ENCODE results near the gene AGAP1. TPM values are rescaled to one million over a fixed set of nuclear protein-coding genes. Genes with fewer than 3 reads are reported as not detected.

Gene AGAP1
- total RNA-seq, 4 donors from 2014 or later, result 13.7 to 18.5 (median 17.1) TPM

GRCh38 chr2:235921508-235922191 is 427.8 kb downstream of the AGAP1 start:
- TF ChIP-seq, protein P1, sequence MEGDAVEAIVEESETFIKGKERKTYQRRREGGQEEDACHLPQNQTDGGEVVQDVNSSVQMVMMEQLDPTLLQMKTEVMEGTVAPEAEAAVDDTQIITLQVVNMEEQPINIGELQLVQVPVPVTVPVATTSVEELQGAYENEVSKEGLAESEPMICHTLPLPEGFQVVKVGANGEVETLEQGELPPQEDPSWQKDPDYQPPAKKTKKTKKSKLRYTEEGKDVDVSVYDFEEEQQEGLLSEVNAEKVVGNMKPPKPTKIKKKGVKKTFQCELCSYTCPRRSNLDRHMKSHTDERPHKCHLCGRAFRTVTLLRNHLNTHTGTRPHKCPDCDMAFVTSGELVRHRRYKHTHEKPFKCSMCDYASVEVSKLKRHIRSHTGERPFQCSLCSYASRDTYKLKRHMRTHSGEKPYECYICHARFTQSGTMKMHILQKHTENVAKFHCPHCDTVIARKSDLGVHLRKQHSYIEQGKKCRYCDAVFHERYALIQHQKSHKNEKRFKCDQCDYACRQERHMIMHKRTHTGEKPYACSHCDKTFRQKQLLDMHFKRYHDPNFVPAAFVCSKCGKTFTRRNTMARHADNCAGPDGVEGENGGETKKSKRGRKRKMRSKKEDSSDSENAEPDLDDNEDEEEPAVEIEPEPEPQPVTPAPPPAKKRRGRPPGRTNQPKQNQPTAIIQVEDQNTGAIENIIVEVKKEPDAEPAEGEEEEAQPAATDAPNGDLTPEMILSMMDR (IDR thresholded peaks at IDR 0.05), result no peak
- no peak for TF ChIP-seq POLR2A (IDR thresholded peaks at IDR 0.05)
- intact Hi-C loops (cut with DNase I; ENCODE audit: low total_unique reads), result no loop called here
- peak in 1 of 2 donors; percentile 32 for DNase-seq (ENCODE audit: low spot score in 2 of 2)
- no peak overlapping the region for H3K4me3 ChIP-seq (ENCODE audit: low read depth, poor library complexity, severe bottlenecking)
- WGBS, 2 donors, result 90% methylated on average over 15 of the region's 15 CpGs

GRCh38 chr2:235922839-235923238 is 429.0 kb downstream of the AGAP1 start:
- 92 to 96% methylated on average over 10 of the region's 10 CpGs for WGBS, 2 donors
- no peak overlapping the region for H3K4me3 ChIP-seq (ENCODE audit: low read depth, poor library complexity, severe bottlenecking)
- intact Hi-C loops (cut with DNase I; ENCODE audit: low total_unique reads), result no loop called here
- TF ChIP-seq POLR2A (IDR thresholded peaks at IDR 0.05), result no peak
- TF ChIP-seq, protein P1 (IDR thresholded peaks at IDR 0.05), result no peak
- peak in 1 of 2 donors; percentile 43 for DNase-seq (ENCODE audit: low spot score in 2 of 2)

- no peak overlapping the region for H3K4me3 ChIP-seq (ENCODE audit: low read depth, poor library complexity, severe bottlenecking)
- WGBS, 2 donors, result 86 to 87% methylated on average over 14 of the region's 14 CpGs
- peak in 1 of 2 donors; percentile 64 for DNase-seq (ENCODE audit: low spot score in 2 of 2)
- intact Hi-C loops (cut with DNase I; ENCODE audit: low total_unique reads), result no loop called here
- TF ChIP-seq, protein P1 (IDR thresholded peaks at IDR 0.05), result no peak
- TF ChIP-seq POLR2A (IDR thresholded peaks at IDR 0.05), result no peak
These were observed 430.2 kb downstream of the AGAP1 start for GRCh38 chr2:235923859-235924674.

DNA sequence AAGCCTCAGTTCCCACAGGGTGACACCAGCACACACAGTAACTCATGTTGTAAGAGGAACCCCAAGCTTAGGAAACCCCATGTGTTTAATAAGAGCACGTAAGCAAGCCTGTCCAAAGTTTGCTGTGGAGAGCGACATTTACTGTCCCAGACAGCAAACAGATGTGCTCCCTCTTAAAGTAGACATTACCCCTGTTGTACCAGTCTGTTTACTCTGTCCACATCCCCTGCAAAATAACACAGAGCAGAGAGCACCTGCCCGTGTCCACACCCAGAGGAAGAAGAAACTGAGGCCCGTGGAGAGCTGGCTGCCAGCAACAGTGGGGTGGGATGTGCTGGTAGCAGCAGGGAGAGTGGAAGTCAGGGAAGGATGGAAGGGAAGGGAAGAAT is 430.8 kb downstream of the AGAP1 start:
- intact Hi-C loops (cut with DNase I; ENCODE audit: low total_unique reads), result no loop called here
- no peak for DNase-seq (ENCODE audit: low spot score in 2 of 2)
- no peak for TF ChIP-seq POLR2A (IDR thresholded peaks at IDR 0.05)
- TF ChIP-seq, protein P1 (IDR thresholded peaks at IDR 0.05), result no peak
- H3K4me3 ChIP-seq (ENCODE audit: low read depth, poor library complexity, severe bottlenecking), result no peak overlapping the region
- WGBS, 2 donors, result 92 to 100% methylated on average over 4 of the region's 4 CpGs

DNA sequence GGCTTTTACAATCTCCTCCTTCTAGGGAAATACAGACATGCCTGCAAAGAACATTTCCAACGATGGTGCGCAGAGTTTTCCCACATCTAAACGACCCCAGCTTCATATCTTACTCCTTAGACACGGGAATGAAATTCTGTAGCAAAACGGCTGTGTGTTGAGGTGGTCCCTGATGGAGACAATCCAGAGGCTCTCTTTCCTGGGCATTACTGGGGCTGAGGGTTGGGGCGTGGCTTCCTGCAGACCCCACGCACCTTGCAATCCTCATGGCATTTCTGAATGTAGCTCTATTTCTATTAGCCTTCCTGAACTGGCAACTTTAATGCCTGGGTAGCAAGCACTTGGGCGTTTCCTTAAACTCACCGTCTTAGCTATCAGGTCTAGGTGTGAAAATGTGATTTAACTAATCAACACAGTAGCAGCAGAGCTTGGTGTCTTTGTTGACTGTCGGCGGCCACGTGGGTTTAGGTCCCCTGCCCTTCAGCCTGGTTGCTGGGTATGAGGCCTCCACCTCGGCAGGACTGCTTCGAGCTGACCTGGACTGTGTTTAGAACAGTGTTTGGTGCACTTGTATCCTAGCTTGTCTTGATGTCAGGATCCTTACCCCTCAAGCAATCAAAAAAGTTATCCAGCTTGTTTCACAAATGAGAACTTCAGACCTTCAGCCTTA is 431.5 kb downstream of the AGAP1 start:
- no peak overlapping the region for H3K4me3 ChIP-seq (ENCODE audit: low read depth, poor library complexity, severe bottlenecking)
- no peak for TF ChIP-seq POLR2A (IDR thresholded peaks at IDR 0.05)
- TF ChIP-seq, protein P1 (IDR thresholded peaks at IDR 0.05), result no peak
- intact Hi-C loops (cut with DNase I; ENCODE audit: low total_unique reads), result no loop called here
- DNase-seq (ENCODE audit: low spot score in 2 of 2), result peak in 1 of 2 donors; percentile 57
- 83 to 84% methylated on average over 14 of the region's 14 CpGs for WGBS, 2 donors
